Neural cell (in vitro differentiated cells): ENCODE data around the gene ZBTB7C. TPM values are rescaled to one million over a fixed set of nuclear protein-coding genes. Genes with fewer than 3 reads are reported as not detected.

ENCODE experiments used
- H2AFZ ChIP-seq: fragments of 200-600, 300-800 bp; sonication (generic), shearing (Covaris generic); 2 replicates; pipeline ENCODE4 v1.6.0; 2014; ENCODE audit warnings: low read depth, mild to moderate bottlenecking, antibody characterized with exemption, low read length, moderate library complexity
- H3F3A ChIP-seq: fragments of 200-600 bp; shearing (Covaris generic); 2 replicates; pipeline ENCODE4 v1.6.1; 2016; ENCODE audit warnings: mild to moderate bottlenecking, moderate library complexity, mixed read lengths, antibody characterized with exemption, low read length; ENCODE audit not compliant: insufficient read depth, poor library complexity, severe bottlenecking
- H3K27ac ChIP-seq: fragments of 200-600, 300-800 bp; sonication (generic), shearing (Covaris generic); 2 replicates; pipeline ENCODE4 v1.5.1; 2014; ENCODE audit warnings: mild to moderate bottlenecking, low read length, moderate library complexity
- H3K27me3 ChIP-seq: fragments of 300-800, 200-600 bp; sonication (generic), shearing (Covaris generic); 2 replicates; pipeline ENCODE4 v1.6.0; 2014; ENCODE audit warnings: mild to moderate bottlenecking, low read depth, low read length, moderate library complexity; ENCODE audit not compliant: insufficient read depth
- H3K36me3 ChIP-seq: fragments of 300-800, 200-600 bp; sonication (generic), shearing (Covaris generic); 2 replicates; pipeline ENCODE4 v1.5.1; 2014; ENCODE audit warnings: mild to moderate bottlenecking, antibody characterized with exemption, low read length, moderate library complexity; ENCODE audit not compliant: insufficient read depth
- H3K4me2 ChIP-seq: fragments of 300-800, 200-600 bp; sonication (generic), shearing (Covaris generic); 2 replicates; pipeline ENCODE4 v1.6.0; 2014; ENCODE audit warnings: mild to moderate bottlenecking, low read length
- H3K4me3 ChIP-seq: fragments of 300-800, 200-600 bp; sonication (generic), shearing (Covaris generic); 2 replicates; pipeline ENCODE4 v1.5.1; 2014; ENCODE audit warnings: mild to moderate bottlenecking, low read length, moderate library complexity
- H3K79me2 ChIP-seq: fragments of 200-600 bp; shearing (Covaris generic); replicated peaks from 2 replicates; pipeline ENCODE4 v1.6.0; 2014; ENCODE audit warnings: mild to moderate bottlenecking, low read length, moderate library complexity; ENCODE audit not compliant: insufficient read depth
- H3K9ac ChIP-seq: fragments of 300-800, 200-600 bp; sonication (generic), shearing (Covaris generic); 2 replicates; pipeline ENCODE4 v1.6.1; 2016; ENCODE audit warnings: mild to moderate bottlenecking, low read length, mixed read lengths
- H3K9me2 ChIP-seq: fragments of 200-600 bp; shearing (Covaris generic); 2 replicates; pipeline ENCODE4 v1.6.1; 2016; ENCODE audit warnings: mild to moderate bottlenecking, low read length, mixed read lengths; ENCODE audit not compliant: insufficient read depth
- H3K9me3 ChIP-seq: fragments of 200-600, 300-800 bp; sonication (generic), shearing (Covaris generic); 2 replicates; pipeline ENCODE4 v1.6.1; 2016; ENCODE audit warnings: mild to moderate bottlenecking, mixed run types, low read length, moderate library complexity, mixed read lengths
- H4K20me1 ChIP-seq: fragments of 200-600 bp; shearing (Covaris generic); 2 replicates; pipeline ENCODE4 v1.6.1; 2016; ENCODE audit warnings: mild to moderate bottlenecking, mixed run types; ENCODE audit not compliant: insufficient read depth
- CTCF ChIP-seq: fragments of 450-650 bp; IDR thresholded peaks from 2 replicates; pipeline ENCODE4 v1.5.1; 2014; ENCODE audit warnings: antibody characterized with exemption, mild to moderate bottlenecking, moderate library complexity; ENCODE audit not compliant: poor library complexity, severe bottlenecking
- EP300 ChIP-seq: fragments of 450-650 bp; conservative IDR thresholded peaks from 2 replicates; pipeline ENCODE4 v1.6.1; 2014; ENCODE audit warnings: antibody characterized with exemption, mild to moderate bottlenecking, moderate library complexity; ENCODE audit not compliant: poor library complexity, severe bottlenecking
- EZH2 ChIP-seq: fragments of 200-600, 300-800 bp; shearing (Covaris generic), sonication (generic); IDR thresholded peaks from 2 replicates; pipeline ENCODE4 v1.6.1; 2014; ENCODE audit warnings: antibody characterized with exemption, low read length, borderline replicate concordance, mild to moderate bottlenecking; ENCODE audit not compliant: insufficient read depth, poor library complexity, severe bottlenecking
- MXI1 ChIP-seq: fragments of 450-650 bp; conservative IDR thresholded peaks from 2 replicates; pipeline ENCODE4 v1.6.1; 2014; ENCODE audit warnings: antibody characterized with exemption, mild to moderate bottlenecking; ENCODE audit not compliant: poor library complexity, severe bottlenecking
- POLR2AphosphoS5 ChIP-seq: IDR thresholded peaks from 2 replicates; pipeline ENCODE4 v1.6.1; 2012
- RAD21 ChIP-seq: fragments of 450-650 bp; conservative IDR thresholded peaks from 2 replicates; pipeline ENCODE4 v1.6.1; 2014; ENCODE audit warnings: antibody characterized with exemption, mild to moderate bottlenecking, moderate library complexity
- SMC3 ChIP-seq: fragments of 450-650 bp; conservative IDR thresholded peaks from 2 replicates; pipeline ENCODE4 v1.6.1; 2014; ENCODE audit warnings: antibody characterized with exemption, mild to moderate bottlenecking, moderate library complexity; ENCODE audit not compliant: poor library complexity
- TAF1 ChIP-seq: IDR thresholded peaks from 2 replicates; pipeline ENCODE4 v1.6.1; 2012; ENCODE audit warnings: low read depth
- polyA plus RNA-seq: library from polyadenylated mRNA; depleted of rRNA; stranded (reverse); fragments of >200 nt; gene quantifications from 2 replicates; pipeline ENCODE4 v1.2.3, GENCODE V29; 2014
- TF ChIP-seq, protein P1 (sequence below): IDR thresholded peaks from 2 replicates; pipeline ENCODE4 v1.6.1; 2012; ENCODE audit warnings: borderline replicate concordance

Gene ZBTB7C
- polyA plus RNA-seq, 1 donor from 2014 or later: 2.4 TPM

DNA sequence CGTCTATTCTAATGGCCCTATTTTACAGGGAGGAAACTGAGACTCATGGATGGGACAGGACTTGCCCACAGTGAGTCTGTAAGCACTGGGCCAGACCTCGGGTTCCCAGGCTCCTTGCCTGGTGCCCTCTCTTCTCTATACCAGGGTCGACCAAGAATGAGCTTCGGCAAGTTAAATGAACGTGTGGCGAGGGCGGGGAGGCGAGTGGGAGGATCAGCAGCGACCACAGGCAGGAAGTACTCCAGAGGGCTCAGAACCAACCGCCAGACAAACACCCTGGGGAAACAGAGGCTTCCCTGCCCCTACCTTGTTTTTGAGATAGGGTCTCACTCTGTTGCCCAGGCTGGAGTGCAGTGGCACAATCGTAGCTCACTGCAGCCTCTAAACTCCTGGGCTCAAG, 301.0 kb downstream of the ZBTB7C start:
- Histone ChIP-seq H3K27ac (no peak overlapping the region), H3K9me2 (no peaks in the 10 kb centered on the region), H2AFZ (no peak overlapping the region), H3K4me2 (no peak overlapping the region), H3K36me3 (no peaks in the 10 kb centered on the region), H3K27me3 (no peaks in the 10 kb centered on the region), H3K9me3 (no peaks in the 10 kb centered on the region), H3K9ac (no peak overlapping the region), H3K79me2 (no peaks in the 10 kb centered on the region), H4K20me1 (no peaks in the 10 kb centered on the region), H3K4me3 (no peak overlapping the region), H3F3A (no peaks in the 10 kb centered on the region)
- no peak for TF ChIP-seq EP300
- TF ChIP-seq, protein P1, sequence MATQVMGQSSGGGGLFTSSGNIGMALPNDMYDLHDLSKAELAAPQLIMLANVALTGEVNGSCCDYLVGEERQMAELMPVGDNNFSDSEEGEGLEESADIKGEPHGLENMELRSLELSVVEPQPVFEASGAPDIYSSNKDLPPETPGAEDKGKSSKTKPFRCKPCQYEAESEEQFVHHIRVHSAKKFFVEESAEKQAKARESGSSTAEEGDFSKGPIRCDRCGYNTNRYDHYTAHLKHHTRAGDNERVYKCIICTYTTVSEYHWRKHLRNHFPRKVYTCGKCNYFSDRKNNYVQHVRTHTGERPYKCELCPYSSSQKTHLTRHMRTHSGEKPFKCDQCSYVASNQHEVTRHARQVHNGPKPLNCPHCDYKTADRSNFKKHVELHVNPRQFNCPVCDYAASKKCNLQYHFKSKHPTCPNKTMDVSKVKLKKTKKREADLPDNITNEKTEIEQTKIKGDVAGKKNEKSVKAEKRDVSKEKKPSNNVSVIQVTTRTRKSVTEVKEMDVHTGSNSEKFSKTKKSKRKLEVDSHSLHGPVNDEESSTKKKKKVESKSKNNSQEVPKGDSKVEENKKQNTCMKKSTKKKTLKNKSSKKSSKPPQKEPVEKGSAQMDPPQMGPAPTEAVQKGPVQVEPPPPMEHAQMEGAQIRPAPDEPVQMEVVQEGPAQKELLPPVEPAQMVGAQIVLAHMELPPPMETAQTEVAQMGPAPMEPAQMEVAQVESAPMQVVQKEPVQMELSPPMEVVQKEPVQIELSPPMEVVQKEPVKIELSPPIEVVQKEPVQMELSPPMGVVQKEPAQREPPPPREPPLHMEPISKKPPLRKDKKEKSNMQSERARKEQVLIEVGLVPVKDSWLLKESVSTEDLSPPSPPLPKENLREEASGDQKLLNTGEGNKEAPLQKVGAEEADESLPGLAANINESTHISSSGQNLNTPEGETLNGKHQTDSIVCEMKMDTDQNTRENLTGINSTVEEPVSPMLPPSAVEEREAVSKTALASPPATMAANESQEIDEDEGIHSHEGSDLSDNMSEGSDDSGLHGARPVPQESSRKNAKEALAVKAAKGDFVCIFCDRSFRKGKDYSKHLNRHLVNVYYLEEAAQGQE: no peak
- no peak for TF ChIP-seq RAD21
- no peak for TF ChIP-seq SMC3
- TF ChIP-seq EZH2: no peak
- no peak for TF ChIP-seq MXI1
- no peak for TF ChIP-seq TAF1
- no peak for TF ChIP-seq CTCF
- no peak for TF ChIP-seq POLR2AphosphoS5

DNA sequence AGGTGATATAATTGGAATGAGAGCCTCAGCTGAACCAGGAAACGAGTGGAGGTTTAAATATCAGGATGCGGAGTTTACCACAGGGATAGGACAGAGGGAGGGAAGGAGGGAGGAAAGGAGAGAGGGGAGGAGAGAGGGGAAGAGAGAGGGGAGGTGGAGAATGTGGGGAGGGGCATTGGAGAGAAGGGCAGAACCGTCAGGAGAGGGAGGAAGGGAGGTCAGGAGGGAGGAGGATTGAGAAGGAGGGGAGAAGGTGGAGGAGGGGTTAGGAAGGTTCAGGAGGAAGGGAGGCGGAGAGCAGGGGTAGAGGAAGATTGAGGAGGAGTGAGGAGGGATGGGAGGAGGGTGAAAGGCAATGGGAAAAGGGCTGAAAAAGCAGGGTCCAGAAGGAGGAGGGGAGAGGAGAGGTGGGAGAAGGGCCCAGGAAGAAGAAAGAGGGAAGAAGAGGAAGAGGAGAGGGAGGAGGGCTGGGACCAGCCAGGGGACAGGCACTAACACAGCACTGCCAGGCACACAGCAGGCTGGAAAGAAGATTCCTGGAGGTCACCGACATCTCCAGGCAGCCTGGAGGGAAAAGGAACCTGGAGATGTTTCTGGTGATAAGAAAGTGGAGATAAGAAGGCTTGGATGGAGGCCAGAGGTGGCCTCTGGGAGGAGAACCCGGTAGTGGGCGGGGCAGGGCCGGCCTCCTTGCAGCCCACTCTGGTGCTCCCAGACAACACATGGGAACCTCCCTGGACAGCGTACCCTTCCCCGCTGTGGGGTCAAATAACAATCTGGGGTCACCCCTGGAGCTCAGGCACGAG, 302.0 kb downstream of the ZBTB7C start:
- H3K36me3 ChIP-seq: no peaks in the 10 kb centered on the region
- no peak overlapping the region for H2AFZ ChIP-seq
- TF ChIP-seq, protein P1: no peak
- TF ChIP-seq RAD21: no peak
- TF ChIP-seq EZH2: no peak
- no peak for TF ChIP-seq SMC3
- TF ChIP-seq POLR2AphosphoS5: no peak
- TF ChIP-seq TAF1: no peak
- no peak for TF ChIP-seq MXI1
- no peak for TF ChIP-seq EP300
- no peak for TF ChIP-seq CTCF

More for the DNA sequence above, 302.0 kb downstream of the ZBTB7C start:
- H3K27ac ChIP-seq: no peak overlapping the region
- no peak overlapping the region for H3K4me3 ChIP-seq
- no peaks in the 10 kb centered on the region for H3K79me2 ChIP-seq
- no peak overlapping the region for H3K4me2 ChIP-seq
- H3K9me3 ChIP-seq: no peaks in the 10 kb centered on the region
- H4K20me1 ChIP-seq: no peaks in the 10 kb centered on the region
- no peak overlapping the region for H3K9ac ChIP-seq
- H3K9me2 ChIP-seq: no peaks in the 10 kb centered on the region
- H3K27me3 ChIP-seq: no peaks in the 10 kb centered on the region
- H3F3A ChIP-seq: no peaks in the 10 kb centered on the region
